Keratinocyte (primary cell): ENCODE results near the gene ITGB1. TPM values are rescaled to one million over a fixed set of nuclear protein-coding genes. Genes with fewer than 3 reads are reported as not detected.

Experiments used
- DNase-seq: peaks from one replicate; pipeline ENCODE4 v3.0.0-alpha.2; 2011; ENCODE audit warnings: low read depth, missing footprints, low spot score
- FAIRE-seq: peaks from 2 replicates; lab custom pipeline; 2011; peaks lifted over from hg19 to GRCh38; lab: Jason Lieb, UNC
- H2AFZ ChIP-seq: 2 replicates; pipeline ENCODE4 v1.6.0; 2012; ENCODE audit warnings: low read length, control low read depth, inconsistent platforms; ENCODE audit not compliant: control insufficient read depth
- H3K27ac ChIP-seq: 2 replicates; pipeline ENCODE4 v1.5.1; 2011; ENCODE audit warnings: low read length; ENCODE audit not compliant: control insufficient read depth, insufficient read depth
- H3K27me3 ChIP-seq: 3 replicates; pipeline ENCODE4 v1.6.0; 2011; ENCODE audit warnings: low read length; ENCODE audit not compliant: control insufficient read depth, insufficient read depth; ENCODE audit errors: extremely low read depth
- H3K36me3 ChIP-seq, 2 experiments: 2 replicates in 1 of 2; 3 replicates in 1 of 2; pipeline ENCODE4 v1.5.1; 2011; ENCODE audit warnings: low read length in 2 of 2, mild to moderate bottlenecking in 1 of 2; ENCODE audit not compliant: control insufficient read depth in 2 of 2, insufficient read depth in 2 of 2; ENCODE audit errors: extremely low read depth in 1 of 2
- H3K4me1 ChIP-seq: 3 replicates; pipeline ENCODE4 v1.5.1; 2011; ENCODE audit warnings: low read length; ENCODE audit not compliant: control insufficient read depth, insufficient read depth; ENCODE audit errors: extremely low read depth
- H3K4me2 ChIP-seq: 3 replicates; pipeline ENCODE4 v1.6.0; 2011; ENCODE audit warnings: low read depth, low read length; ENCODE audit not compliant: control insufficient read depth, insufficient read depth; ENCODE audit errors: extremely low read depth
- H3K4me3 ChIP-seq, 3 experiments: fragments of 200-600 bp in 1 of 3; sonication (generic) in 1 of 3; 2 replicates in 2 of 3; 3 replicates in 1 of 3; pipeline ENCODE4 v1.5.1; 2011 to 2016; ENCODE audit warnings: low read length in 3 of 3, mild to moderate bottlenecking in 3 of 3, control low read depth in 2 of 3, inconsistent platforms in 1 of 3, low read depth in 1 of 3, mixed read lengths in 1 of 3, mixed run types in 1 of 3, moderate library complexity in 1 of 3; ENCODE audit not compliant: control insufficient read depth in 2 of 3, insufficient read depth in 2 of 3; ENCODE audit errors: extremely low read depth in 1 of 3
- H3K79me2 ChIP-seq: 2 replicates; pipeline ENCODE4 v1.6.0; 2012; ENCODE audit warnings: low read length; ENCODE audit not compliant: control insufficient read depth, insufficient read depth
- H3K9ac ChIP-seq: 3 replicates; pipeline ENCODE4 v1.6.0; 2011; ENCODE audit warnings: low read length; ENCODE audit not compliant: control insufficient read depth, insufficient read depth; ENCODE audit errors: extremely low read depth
- H3K9me1 ChIP-seq: 3 replicates; pipeline ENCODE4 v1.6.0; 2011; ENCODE audit warnings: low read length; ENCODE audit not compliant: control insufficient read depth, insufficient read depth; ENCODE audit errors: extremely low read depth
- H3K9me3 ChIP-seq: 2 replicates; pipeline ENCODE4 v1.5.1; 2012; ENCODE audit warnings: low read depth, low read length; ENCODE audit not compliant: control insufficient read depth
- H4K20me1 ChIP-seq: 3 replicates; pipeline ENCODE4 v1.6.0; 2011; ENCODE audit warnings: low read length; ENCODE audit not compliant: control insufficient read depth, insufficient read depth; ENCODE audit errors: extremely low read depth
- CTCF ChIP-seq, 3 experiments: IDR thresholded peaks in 1 of 3; conservative IDR thresholded peaks in 1 of 3; optimal IDR thresholded peaks in 1 of 3; 2 replicates in 2 of 3; 3 replicates in 1 of 3; pipeline versions ENCODE3 to v1.5.1; 2011; ENCODE audit warnings: low read length in 3 of 3, mild to moderate bottlenecking in 3 of 3, moderate library complexity in 2 of 3, control low read depth in 1 of 3, inconsistent platforms in 1 of 3; ENCODE audit not compliant: insufficient read depth in 2 of 3; ENCODE audit errors: extremely low read depth in 1 of 3
- EZH2 ChIP-seq: IDR thresholded peaks from one replicate; pipeline ENCODE4 v1.6.1; 2012; ENCODE audit warnings: inconsistent platforms, mild to moderate bottlenecking, low read length, moderate library complexity
- dilution Hi-C: fragments of 300-500 bp; cut with MboI; formaldehyde crosslinking; loops from one replicate; pipeline ENCODE4 v1.7.0; 2020; ENCODE audit warnings: low sequenced_read_pairs; ENCODE audit not compliant: extremely low pct_ligation_motif_present
- polyA plus RNA-seq, 5 experiments: library from polyadenylated mRNA; depleted of rRNA in 3 of 5; stranded (reverse) in 3 of 5; stranded (forward) in 1 of 5; unstranded in 1 of 5; fragments of >200 nt; gene quantifications; 1 replicate in 1 of 5; 2 replicates in 3 of 5; 3 replicates in 1 of 5; pipeline versions ENCODE4 v1.2.1 to v1.2.3, GENCODE V29; 2011 to 2012; ENCODE audit warnings: missing spikeins in 2 of 5, low read depth in 1 of 5, low replicate concordance in 1 of 5

Gene ITGB1
- polyA plus RNA-seq, 1 donor (not counting 4 experiments of a cell fraction or from before 2014, with no cell fraction given) = 1,445 TPM

DNA sequence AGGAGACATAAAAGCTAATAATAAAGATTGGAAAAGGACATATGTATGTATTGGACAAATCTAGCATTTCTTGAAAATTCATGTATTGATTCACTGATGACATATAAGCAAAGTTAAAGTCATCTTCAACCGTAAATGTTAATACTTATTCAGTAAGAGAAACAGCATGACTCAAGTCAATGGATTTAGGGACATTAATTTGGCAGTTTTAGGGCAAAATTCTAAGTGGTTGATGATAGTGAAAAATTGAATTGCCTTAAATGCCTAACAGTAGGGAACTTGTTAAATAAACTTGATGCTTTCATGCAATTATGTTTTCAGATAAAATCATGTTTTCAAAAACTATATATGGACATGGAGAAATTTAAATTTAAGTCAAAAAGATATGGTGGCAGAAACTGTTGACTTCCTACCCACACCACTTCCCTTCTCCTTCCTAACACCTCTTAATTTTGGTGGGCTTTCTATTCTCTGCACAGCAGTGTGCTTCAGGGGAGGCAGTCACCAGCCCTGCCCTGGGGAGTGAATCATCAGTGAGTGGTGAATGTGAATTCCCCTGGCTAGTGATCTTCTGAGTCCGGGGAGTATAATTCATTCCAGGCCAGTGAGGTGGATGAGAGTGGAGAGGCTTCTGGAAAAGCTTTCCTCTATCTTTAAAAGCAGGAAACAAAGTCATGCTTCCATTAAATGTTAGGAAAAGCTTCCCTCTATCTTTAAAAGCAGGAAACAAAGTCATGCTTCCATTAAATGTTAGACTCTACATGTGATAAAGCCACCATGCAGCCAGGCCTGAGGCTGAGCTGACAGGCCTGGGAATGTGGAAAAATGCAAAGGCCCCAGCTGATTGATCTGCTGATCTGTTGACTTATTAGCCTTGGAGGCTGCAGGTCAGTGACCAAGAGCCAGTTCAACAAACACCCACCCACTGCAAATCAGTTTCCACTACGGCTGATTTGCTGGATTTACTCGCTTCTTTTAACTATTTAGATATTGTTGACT lies 25.2 kb upstream of the ITGB1 start:
- FAIRE-seq = peak; percentile 88
- H3K4me1 ChIP-seq = peaks cover 61% of the 10 kb centered on the region
- peak overlapping the region; percentile 99 for H3K27ac ChIP-seq

GRCh38 chr10:32982293-32982709 lies 24.3 kb upstream of the ITGB1 start:
- DNase-seq (peak; percentile 79), FAIRE-seq (no peak)
- no peaks in the 10 kb centered on the region for H3K9me1 ChIP-seq
- H3K9ac ChIP-seq = peak overlapping the region; percentile 97
- TF ChIP-seq CTCF (optimal IDR thresholded peaks at IDR 0.05 in 1 of 3, IDR thresholded peaks at IDR 0.05 in 1 of 3, conservative IDR thresholded peaks at IDR 0.05 in 1 of 3; ENCODE audit: extremely low read depth in 1 of 3, insufficient read depth in 2 of 3, low read length in 3 of 3) (no peak), EZH2 (no peak)
- no peaks in the 10 kb centered on the region for H3K9me3 ChIP-seq
- no peaks in the 10 kb centered on the region for H4K20me1 ChIP-seq
- H3K27ac ChIP-seq = peak overlapping the region; percentile 99
- dilution Hi-C loops = no loop called here
- no peaks in the 10 kb centered on the region for H3K36me3 ChIP-seq
- peak overlapping the region; percentile 96 for H3K4me2 ChIP-seq
- H3K79me2 ChIP-seq = peaks cover 13% of the 10 kb centered on the region
- peak overlapping the region; percentile 21 to 60 (median 60) for H3K4me3 ChIP-seq
- H2AFZ ChIP-seq = no peak overlapping the region
- no peaks in the 10 kb centered on the region for H3K27me3 ChIP-seq
- peaks cover 61% of the 10 kb centered on the region for H3K4me1 ChIP-seq

More for the DNA sequence above, 25.2 kb upstream of the ITGB1 start:
- H3K36me3 ChIP-seq = peaks cover 0 to 1% of the 10 kb centered on the region in 2 experiments
- no peaks in the 10 kb centered on the region for H4K20me1 ChIP-seq
- no peak overlapping the region for H2AFZ ChIP-seq
- peak; percentile 82 for DNase-seq
- no peaks in the 10 kb centered on the region for H3K9me3 ChIP-seq
- peak overlapping the region; percentile 96 for H3K4me2 ChIP-seq
- dilution Hi-C loops = no loop called here
- peak overlapping the region; percentile 97 for H3K9ac ChIP-seq
- H3K79me2 ChIP-seq = peaks cover 13% of the 10 kb centered on the region
- H3K27me3 ChIP-seq = no peaks in the 10 kb centered on the region
- no peaks in the 10 kb centered on the region for H3K9me1 ChIP-seq
- TF ChIP-seq EZH2 (no peak), CTCF (optimal IDR thresholded peaks at IDR 0.05 in 1 of 3, IDR thresholded peaks at IDR 0.05 in 1 of 3, conservative IDR thresholded peaks at IDR 0.05 in 1 of 3; ENCODE audit: extremely low read depth in 1 of 3, insufficient read depth in 2 of 3, low read length in 3 of 3) (no peak)
- peak overlapping the region; percentile 21 to 62 (median 62) for H3K4me3 ChIP-seq
